Mucosa of gallbladder (tissue), 1 donor: ENCODE data around the gene COPZ1. TPM values are rescaled to one million over a fixed set of nuclear protein-coding genes. Genes with fewer than 3 reads are reported as not detected.

Experiments used
- DNase-seq: peaks from one replicate; pipeline ENCODE4 v3.0.0-alpha.2; 2020; ENCODE audit warnings: low spot score
- total RNA-seq: library from RNA; stranded (reverse); gene quantifications from one replicate; pipeline ENCODE4 v1.2.1, GENCODE V29; 2021
- donor health status: DM: no; HTN: no; CAD: no.

The COPZ1 gene
- total RNA-seq, 1 donor from 2014 or later = 138 TPM

DNA sequence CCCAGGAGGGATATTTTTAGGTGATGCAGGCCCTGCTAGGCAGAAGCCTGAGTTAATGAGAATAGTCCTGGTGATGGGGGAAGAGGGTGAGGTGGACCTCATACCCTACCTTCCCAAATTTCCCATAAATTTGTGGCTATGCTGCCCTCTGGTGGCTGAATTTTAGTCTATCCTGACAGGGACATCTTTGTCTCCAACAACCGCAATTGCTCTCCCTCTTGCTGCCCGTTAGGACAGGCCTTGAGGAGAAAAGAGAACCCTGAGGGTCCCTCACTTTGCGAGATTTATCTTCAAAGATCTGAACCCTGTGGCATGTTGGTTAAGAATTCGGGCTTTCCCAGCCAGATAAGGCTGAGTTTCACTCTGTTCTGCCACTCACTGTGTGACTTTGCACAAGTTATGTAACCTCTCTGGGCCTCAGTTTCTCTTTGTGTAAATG, 69.4 kb downstream of the COPZ1 start:
- DNase-seq = no peak

DNA sequence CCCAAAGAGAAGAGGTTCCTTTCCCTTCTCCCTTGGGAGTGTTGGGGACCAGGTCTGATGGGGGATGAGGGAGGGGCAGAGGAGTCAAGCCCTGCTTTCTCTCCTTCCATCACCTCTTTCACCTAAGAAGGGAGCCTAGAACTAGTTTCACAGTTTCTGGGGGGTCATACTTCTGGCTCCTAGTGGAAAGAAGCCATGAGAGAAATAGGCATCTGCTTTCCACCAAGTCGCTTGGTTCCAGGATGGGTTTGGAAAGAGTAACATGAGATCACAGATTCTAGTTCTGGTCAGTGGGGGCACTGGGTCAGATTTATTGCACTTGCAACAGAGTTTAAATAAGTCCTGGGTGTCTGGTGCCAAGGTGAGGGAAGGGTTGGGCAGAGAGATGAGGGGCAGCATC, 70.1 kb downstream of the COPZ1 start:
- DNase-seq = no peak

DNA sequence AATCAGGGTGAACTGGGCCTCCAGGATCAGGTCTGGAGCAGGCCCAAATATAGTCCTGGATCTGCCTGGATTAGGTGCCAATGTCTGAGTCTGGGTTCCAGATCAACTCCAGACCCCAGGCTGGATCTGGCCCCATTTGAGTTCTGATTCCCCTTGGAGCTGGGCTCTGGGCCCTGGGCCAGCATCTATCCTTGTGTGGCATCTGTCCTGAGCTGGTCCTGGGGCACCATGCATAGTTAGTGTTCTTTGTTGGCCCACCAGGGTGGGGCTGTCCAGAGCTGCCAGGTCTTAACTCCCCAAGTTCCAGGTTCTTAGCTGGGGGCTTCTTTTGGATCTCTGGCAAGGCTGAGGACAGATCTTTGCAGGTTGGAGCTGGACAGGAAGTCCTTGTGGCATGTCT, 70.6 kb downstream of the COPZ1 start:
- no peak for DNase-seq

DNA sequence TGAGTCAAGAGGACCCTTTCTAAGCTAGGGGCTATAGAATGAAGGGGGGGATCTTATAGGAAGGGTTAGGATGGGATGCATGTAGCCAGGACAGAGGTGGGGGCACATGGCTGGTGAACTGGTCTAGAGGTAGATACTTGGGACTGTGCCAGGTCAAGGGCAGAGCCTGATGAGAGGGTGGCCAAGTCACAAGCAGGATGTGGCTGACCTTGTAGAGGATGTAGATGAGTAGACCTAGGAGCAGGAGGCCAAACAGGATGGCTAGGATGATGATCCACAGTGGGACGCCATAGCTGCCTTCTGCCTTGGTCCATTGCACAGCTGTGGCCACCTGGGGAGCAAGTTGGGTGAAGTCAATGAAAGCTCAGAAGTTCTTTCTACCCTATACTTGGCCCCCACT, 72.2 kb downstream of the COPZ1 start:
- DNase-seq = no peak

DNA sequence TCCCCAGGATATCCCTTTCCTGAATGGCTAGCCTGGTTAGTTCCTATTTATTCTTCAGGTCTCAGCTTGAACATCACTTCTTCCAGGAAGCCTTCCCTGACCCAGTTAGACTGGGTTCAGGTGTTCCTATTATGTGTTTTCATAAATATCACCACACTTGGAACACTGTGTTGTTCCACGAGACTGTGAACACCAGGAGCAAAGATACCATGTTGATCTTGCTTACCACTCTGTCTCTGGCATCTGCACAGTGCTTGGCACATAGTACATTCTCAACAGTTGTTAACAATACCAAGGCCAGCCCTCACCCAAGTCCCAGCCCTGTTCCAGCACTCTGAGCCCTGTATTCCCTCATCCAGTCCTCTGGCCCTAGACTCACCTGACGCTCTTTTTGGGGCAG, 73.3 kb downstream of the COPZ1 start:
- no peak for DNase-seq

DNA sequence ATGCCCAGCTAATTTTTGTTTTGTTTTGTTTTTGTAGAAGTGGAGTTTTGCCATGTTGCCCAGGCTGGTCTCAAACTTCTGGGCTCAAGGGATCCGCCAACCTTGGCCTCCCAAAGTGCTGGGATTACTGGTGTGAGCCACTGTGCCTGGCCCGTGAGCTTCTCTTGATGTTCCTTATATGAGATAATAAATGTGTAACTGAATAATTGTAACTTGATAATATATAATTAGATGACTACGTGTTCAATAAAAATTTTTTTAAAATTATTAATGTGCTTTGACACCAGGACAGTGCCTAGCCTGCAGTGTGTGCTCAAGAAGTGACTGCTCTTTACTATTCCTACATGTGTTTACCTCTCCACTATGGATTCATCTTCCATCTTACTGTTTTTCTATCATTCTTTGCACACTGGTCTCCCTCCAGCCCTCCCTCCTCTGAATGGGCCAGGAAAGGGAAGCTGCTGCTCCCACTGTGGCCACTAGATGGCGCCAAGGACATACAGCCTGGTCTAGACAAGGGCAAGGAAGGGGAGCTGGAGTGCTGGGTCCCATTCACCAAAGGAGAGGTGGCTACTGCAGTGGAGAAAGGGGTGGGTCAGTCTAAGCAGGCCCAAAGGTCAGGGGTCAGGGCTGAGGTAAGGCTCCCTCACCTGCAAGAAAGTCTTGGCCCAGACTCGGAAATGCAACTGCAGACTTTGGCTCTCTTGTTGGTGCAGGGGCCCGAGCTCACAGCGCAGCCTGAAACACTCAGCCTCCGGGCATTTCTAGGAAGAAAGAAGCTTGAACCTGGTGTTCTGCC, 74.3 kb downstream of the COPZ1 start:
- peak; percentile 88 for DNase-seq

DNA sequence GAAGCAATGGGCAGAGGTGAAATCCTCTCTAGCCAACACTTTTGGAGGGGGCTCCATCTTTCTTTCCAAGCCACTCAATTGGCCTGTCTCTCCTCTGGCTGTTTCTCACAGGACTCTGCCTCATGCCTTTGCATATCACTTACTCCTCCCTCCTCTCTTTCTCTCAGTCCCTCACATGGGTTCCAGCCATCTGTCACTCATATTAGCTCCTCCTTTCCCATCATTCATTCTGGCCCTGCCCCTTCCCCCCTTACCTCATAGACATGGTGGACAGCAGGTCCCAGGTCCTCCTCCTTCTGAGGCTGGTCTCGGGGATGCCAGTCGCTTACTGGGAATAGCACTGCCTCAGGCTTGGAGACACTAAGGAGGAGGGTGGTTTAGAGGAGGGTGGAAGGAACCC, 76.2 kb downstream of the COPZ1 start:
- no peak for DNase-seq

Other genes with a start within 250 kb of the COPZ1 start
- gene SMUG1, start 136.1 kb upstream of the COPZ1 start, total RNA-seq = 29.8 TPM
- gene CBX5, start 45.0 kb upstream of the COPZ1 start, total RNA-seq = 62.0 TPM
- 686 TPM for gene HNRNPA1, start 44.4 kb upstream of the COPZ1 start, total RNA-seq
- gene NFE2, start 24.1 kb upstream of the COPZ1 start, total RNA-seq = 0.58 TPM
- 1.8 TPM for gene GPR84, start 39.4 kb downstream of the COPZ1 start, total RNA-seq
- 11.4 TPM for gene ZNF385A, start 59.6 kb downstream of the COPZ1 start, total RNA-seq
- gene ITGA5, start 94.1 kb downstream of the COPZ1 start, total RNA-seq = 39.3 TPM
- 0.40 TPM for gene GTSF1, start 148.5 kb downstream of the COPZ1 start, total RNA-seq
- 21.3 TPM for gene NCKAP1L, start 172.6 kb downstream of the COPZ1 start, total RNA-seq
- 3.2 TPM for gene PDE1B, start 224.5 kb downstream of the COPZ1 start, total RNA-seq